ENCODE data around the gene TNF. TPM values are rescaled to one million over a fixed set of nuclear protein-coding genes. Genes with fewer than 3 reads are reported as not detected.
A peak's percentile ranks its signal among the peaks of the same experiment; 100 is the strongest.
"Not testable (repeated sequence)": the region's sequence is repeated elsewhere in the genome, so short reads cannot be mapped to it uniquely, and the experiment has no call there.

Gene TNF
- total RNA-seq, 2 experiments from 2014 or later = 2.5 to 3.5 TPM

DNA sequence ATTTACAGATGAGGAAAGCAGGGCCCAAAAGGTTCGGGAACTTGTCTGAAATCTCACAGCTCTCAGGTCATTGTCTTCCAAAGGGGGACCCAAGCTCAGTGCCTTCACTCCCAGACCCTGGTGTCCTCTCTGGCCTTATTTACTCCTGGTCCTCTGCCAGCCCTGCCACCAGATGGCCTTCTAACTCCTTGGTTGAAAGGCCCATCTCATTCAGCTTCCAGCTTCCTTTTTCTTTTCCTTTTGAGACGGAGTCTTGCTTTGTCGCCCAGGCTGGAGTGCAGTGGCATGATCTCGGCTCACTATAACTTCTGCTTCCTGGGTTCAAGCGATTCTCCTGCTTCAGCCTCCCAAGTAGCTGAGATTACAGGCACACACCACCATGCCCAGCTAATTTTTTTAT is 24.0 kb upstream of the TNF start:
- H2AFZ ChIP-seq (ENCODE audit: low read length); H3K9me2 ChIP-seq (ENCODE audit: insufficient read depth, low read length); H3K9me3 ChIP-seq (ENCODE audit: low read length); H4K20me1 ChIP-seq (ENCODE audit: insufficient read depth, low read length); BruUV-seq (replicated peaks); H3K4me3 ChIP-seq (ENCODE audit: low read depth, low read length, poor library complexity, severe bottlenecking); H3K27ac ChIP-seq (ENCODE audit: low read depth, low read length, poor library complexity, severe bottlenecking): not testable (repeated sequence)
- TF ChIP-seq, protein P1, sequence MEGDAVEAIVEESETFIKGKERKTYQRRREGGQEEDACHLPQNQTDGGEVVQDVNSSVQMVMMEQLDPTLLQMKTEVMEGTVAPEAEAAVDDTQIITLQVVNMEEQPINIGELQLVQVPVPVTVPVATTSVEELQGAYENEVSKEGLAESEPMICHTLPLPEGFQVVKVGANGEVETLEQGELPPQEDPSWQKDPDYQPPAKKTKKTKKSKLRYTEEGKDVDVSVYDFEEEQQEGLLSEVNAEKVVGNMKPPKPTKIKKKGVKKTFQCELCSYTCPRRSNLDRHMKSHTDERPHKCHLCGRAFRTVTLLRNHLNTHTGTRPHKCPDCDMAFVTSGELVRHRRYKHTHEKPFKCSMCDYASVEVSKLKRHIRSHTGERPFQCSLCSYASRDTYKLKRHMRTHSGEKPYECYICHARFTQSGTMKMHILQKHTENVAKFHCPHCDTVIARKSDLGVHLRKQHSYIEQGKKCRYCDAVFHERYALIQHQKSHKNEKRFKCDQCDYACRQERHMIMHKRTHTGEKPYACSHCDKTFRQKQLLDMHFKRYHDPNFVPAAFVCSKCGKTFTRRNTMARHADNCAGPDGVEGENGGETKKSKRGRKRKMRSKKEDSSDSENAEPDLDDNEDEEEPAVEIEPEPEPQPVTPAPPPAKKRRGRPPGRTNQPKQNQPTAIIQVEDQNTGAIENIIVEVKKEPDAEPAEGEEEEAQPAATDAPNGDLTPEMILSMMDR (conservative IDR thresholded peaks at IDR 0.05; ENCODE audit: low read length) = peak; percentile 81
- intact Hi-C loops (cut with micrococcal nuclease; ENCODE audit: unreplicated experiment) = loop anchor here (1.0 kb wide), 1 partner anchor 47 kb away; no protein-coding TSS in a partner anchor
- DNase-seq (ENCODE audit: low spot score) = peak; percentile 67
- POLR2A ChIA-PET = interaction anchor here (0.8 to 3.2 kb wide), 9 partner anchors 9 to 109 kb away, joined by 3 to 34 read pairs (median 4); partner anchors contain the start of genes BAG6 and C6orf47
- Histone ChIP-seq H3K79me2 (ENCODE audit: insufficient read depth, low read depth, low read length) (peaks cover 16% of the 10 kb centered on the region), H3K4me1 (ENCODE audit: insufficient read depth, low read length, poor library complexity, severe bottlenecking) (peaks cover 46% of the 10 kb centered on the region), H3K4me2 (ENCODE audit: low read length) (0 out of 2 replicates have a peak overlapping the region, but pooled peaks have one; percentile 24), H3K36me3 (ENCODE audit: insufficient read depth, low read length) (peaks cover 43% of the 10 kb centered on the region)
- CTCF ChIA-PET (ENCODE audit: unreplicated experiment) = interaction anchor here (0.7 to 2.5 kb wide), 7 partner anchors 9 to 47 kb away, joined by 3 to 32 read pairs (median 4); partner anchors contain the start of gene NCR3

DNA sequence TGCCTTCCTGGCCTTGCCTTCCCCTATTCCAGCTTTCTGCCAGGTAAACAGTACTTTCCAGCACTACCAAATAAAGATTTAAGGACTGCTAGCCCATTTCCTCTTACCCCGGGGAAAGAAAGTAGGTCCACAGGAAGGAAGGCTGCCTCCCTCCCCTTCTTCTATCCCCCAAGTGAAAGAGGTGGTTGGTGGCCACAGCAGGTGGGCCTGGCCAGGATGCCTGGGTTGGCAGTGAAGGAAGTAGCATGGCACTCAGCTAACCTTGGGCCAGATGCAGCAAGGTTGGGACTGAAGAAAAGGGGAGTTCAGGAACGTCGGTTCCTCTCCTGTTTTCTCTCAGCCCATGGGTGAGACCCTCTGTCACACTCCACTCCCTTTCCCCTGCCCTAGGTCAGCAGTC is 19.1 kb upstream of the TNF start:
- H3K9me2 ChIP-seq (ENCODE audit: insufficient read depth, low read length) = no peaks in the 10 kb centered on the region
- H3K4me3 ChIP-seq (ENCODE audit: low read depth, low read length, poor library complexity, severe bottlenecking) = no peak overlapping the region
- no peaks in the 10 kb centered on the region for H3K9me3 ChIP-seq (ENCODE audit: low read length)
- no peak overlapping the region for H2AFZ ChIP-seq (ENCODE audit: low read length)
- POLR2A ChIA-PET = no interaction called here
- peaks cover 65% of the 10 kb centered on the region for H3K4me1 ChIP-seq (ENCODE audit: insufficient read depth, low read length, poor library complexity, severe bottlenecking)
- intact Hi-C loops (cut with micrococcal nuclease; ENCODE audit: unreplicated experiment) = no loop called here
- CTCF ChIA-PET (ENCODE audit: unreplicated experiment) = interaction anchor here (0.5 to 1.4 kb wide), 3 partner anchors 18 to 62 kb away, joined by 3 to 4 read pairs (median 3); no protein-coding TSS in a partner anchor
- no peaks in the 10 kb centered on the region for H4K20me1 ChIP-seq (ENCODE audit: insufficient read depth, low read length)
- peak overlapping the region; percentile 36; the same call in 1 of the 2 replicates for H3K4me2 ChIP-seq (ENCODE audit: low read length)
- no peaks in the 10 kb centered on the region for H3K79me2 ChIP-seq (ENCODE audit: insufficient read depth, low read depth, low read length)
- DNase-seq (ENCODE audit: low spot score) = no peak
- no TSS peak for BruUV-seq (replicated peaks)
- no peak for TF ChIP-seq EZH2phosphoT487 (IDR thresholded peaks at IDR 0.05; ENCODE audit: borderline replicate concordance, low read depth, low read length)
- TF ChIP-seq, protein P1 (conservative IDR thresholded peaks at IDR 0.05; ENCODE audit: low read length) = no peak
- H3K36me3 ChIP-seq (ENCODE audit: insufficient read depth, low read length) = peaks cover 45% of the 10 kb centered on the region
- no peak overlapping the region for H3K27ac ChIP-seq (ENCODE audit: low read depth, low read length, poor library complexity, severe bottlenecking)
